GM21717 (cell line): Measurements from ENCODE around the gene LAMC2.
"Not testable (repeated sequence)": the region's sequence is repeated elsewhere in the genome, so short reads cannot be mapped to it uniquely, and the experiment has no call there.

Experiments
- ATAC-seq: cut with Tn5 transposase; IDR thresholded peaks from one replicate; pipeline ENCODE4 v1.9.1; 2021; ENCODE audit warnings: mild to moderate bottlenecking, moderate library complexity; ENCODE audit not compliant: unreplicated experiment

LAMC2 gene

GRCh38 chr1:183236158-183236725 lies 50.2 kb downstream of the LAMC2 start:
- no peak for ATAC-seq

- no peak for ATAC-seq
These were observed 51.0 kb downstream of the LAMC2 start for GRCh38 chr1:183237046-183237445.

DNA sequence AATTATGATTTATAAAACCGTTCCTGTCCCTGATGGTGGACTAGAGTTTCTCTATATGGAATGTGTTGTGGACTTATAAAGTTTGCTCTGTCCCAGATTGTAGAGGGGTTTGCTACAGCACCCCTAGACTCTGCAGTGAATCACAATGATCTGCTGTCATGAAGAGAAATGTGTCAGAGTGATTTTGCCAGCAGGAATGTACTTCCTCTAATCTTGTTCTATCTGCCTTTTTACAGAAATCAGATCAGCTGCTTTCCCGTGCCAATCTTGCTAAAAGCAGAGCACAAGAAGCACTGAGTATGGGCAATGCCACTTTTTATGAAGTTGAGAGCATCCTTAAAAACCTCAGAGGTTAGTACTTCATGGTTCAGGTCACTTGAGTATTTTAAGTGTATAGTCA lies 52.0 kb downstream of the LAMC2 start:
- no peak for ATAC-seq

GRCh38 chr1:183239220-183239742 lies 53.2 kb downstream of the LAMC2 start:
- no peak for ATAC-seq

DNA sequence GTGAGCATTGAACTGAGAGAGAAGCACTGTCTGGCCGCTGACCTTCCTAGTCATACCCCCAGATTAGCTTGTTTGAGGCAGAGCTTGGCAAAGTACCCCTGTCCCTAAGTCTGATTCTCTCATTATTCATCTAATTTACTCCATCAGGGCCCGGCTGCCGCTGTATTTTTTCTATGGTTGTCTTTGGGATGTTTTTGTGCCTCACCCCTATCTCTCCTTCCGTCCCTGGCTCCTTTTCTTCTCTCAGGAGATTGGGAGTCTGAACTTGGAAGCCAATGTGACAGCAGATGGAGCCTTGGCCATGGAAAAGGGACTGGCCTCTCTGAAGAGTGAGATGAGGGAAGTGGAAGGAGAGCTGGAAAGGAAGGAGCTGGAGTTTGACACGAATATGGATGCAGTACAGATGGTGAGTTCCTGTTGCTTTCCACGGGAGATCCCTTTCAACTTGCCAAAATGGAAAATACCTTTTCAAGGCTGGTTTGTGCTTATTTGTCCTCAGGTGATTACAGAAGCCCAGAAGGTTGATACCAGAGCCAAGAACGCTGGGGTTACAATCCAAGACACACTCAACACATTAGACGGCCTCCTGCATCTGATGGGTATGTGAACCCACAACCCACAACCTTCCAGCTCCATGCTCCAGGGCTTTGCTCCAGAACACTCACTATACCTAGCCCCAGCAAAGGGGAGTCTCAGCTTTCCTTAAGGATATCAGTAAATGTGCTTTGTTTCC lies 53.9 kb downstream of the LAMC2 start:
- no peak for ATAC-seq

DNA sequence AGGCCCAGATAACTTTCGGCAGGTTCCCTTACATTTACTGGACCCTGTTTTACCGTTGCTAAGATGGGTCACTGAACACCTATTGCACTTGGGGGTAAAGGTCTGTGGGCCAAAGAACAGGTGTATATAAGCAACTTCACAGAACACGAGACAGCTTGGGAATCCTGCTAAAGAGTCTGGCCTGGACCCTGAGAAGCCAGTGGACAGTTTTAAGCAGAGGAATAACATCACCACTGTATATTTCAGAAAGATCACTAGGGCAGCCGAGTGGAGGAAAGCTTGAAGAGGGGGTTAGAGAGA lies 54.4 kb downstream of the LAMC2 start:
- ATAC-seq: no peak

DNA sequence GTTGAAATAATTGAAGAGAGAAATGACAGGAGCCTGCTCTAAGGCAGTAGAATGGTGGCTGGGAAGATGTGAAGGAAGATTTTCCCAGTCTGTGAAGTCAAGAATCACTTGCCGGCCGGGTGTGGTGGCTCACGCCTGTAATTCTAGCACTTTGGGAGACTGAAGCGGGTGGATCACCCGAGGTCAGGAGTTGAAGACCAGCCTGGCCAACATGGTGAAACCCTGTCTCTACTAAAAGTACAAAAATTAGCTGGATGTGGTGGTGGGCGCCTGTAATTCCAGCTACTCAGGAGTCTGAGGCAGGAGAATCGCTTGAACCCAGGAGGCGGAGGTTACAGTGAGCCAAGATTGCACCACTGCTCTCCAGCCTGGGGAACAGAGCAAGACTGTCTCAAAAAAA lies 54.8 kb downstream of the LAMC2 start:
- not testable (repeated sequence) for ATAC-seq

DNA sequence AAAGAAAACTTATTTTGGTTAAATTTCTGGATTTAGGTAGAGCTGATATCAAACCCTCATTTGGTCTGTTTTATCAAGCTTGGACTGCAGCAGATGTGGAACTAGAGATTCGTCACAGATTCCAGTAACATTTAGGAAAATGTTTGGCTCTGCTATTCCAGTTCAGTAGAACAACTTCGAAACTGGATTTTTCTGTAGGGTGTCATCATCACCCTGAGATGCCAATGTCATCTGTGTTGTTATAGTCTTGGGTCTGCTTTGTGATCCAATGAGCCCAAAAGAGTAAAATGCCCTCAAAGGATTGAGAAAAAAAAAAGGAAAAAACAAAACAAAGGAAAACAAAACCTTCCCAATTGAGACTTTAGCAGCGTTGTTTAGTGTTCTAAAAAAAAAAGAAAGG lies 55.4 kb downstream of the LAMC2 start:
- no peak for ATAC-seq

- no peak for ATAC-seq
These were observed 56.5 kb downstream of the LAMC2 start for GRCh38 chr1:183242556-183242955.

DNA sequence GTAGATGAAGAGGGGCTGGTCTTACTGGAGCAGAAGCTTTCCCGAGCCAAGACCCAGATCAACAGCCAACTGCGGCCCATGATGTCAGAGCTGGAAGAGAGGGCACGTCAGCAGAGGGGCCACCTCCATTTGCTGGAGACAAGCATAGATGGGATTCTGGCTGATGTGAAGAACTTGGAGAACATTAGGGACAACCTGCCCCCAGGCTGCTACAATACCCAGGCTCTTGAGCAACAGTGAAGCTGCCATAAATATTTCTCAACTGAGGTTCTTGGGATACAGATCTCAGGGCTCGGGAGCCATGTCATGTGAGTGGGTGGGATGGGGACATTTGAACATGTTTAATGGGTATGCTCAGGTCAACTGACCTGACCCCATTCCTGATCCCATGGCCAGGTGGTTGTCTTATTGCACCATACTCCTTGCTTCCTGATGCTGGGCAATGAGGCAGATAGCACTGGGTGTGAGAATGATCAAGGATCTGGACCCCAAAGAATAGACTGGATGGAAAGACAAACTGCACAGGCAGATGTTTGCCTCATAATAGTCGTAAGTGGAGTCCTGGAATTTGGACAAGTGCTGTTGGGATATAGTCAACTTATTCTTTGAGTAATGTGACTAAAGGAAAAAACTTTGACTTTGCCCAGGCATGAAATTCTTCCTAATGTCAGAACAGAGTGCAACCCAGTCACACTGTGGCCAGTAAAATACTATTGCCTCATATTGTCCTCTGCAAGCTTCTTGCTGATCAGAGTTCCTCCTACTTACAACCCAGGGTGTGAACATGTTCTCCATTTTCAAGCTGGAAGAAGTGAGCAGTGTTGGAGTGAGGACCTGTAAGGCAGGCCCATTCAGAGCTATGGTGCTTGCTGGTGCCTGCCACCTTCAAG lies 57.3 kb downstream of the LAMC2 start:
- ATAC-seq: no peak

GRCh38 chr1:183244466-183244865 lies 58.4 kb downstream of the LAMC2 start:
- ATAC-seq: no peak

DNA sequence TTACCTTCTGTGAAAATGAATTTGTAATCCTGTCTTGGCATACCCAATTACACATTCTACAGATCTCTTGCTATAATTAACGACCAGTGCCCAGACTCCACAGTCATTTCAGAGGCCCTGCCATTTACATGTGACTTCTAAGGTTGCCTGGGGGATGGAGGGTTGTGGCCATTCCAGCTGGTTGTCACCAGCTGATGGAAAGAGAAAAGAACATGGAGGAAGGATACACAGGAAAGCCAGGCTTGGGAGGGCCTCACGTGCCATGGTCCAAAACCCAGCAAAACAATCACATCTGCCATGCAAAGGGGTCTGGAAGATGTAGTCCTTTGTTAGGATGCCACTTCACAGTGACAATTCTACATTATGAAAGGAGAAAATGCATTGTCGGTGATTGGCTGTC lies 59.3 kb downstream of the LAMC2 start:
- no peak for ATAC-seq

- ATAC-seq: no peak
These were observed 60.4 kb downstream of the LAMC2 start for GRCh38 chr1:183246436-183246835.

- no peak for ATAC-seq
These were observed 61.0 kb downstream of the LAMC2 start for GRCh38 chr1:183247066-183247465.

GRCh38 chr1:183247484-183247883 lies 61.4 kb downstream of the LAMC2 start:
- ATAC-seq: no peak

GRCh38 chr1:183247931-183248330 lies 61.9 kb downstream of the LAMC2 start:
- no peak for ATAC-seq

DNA sequence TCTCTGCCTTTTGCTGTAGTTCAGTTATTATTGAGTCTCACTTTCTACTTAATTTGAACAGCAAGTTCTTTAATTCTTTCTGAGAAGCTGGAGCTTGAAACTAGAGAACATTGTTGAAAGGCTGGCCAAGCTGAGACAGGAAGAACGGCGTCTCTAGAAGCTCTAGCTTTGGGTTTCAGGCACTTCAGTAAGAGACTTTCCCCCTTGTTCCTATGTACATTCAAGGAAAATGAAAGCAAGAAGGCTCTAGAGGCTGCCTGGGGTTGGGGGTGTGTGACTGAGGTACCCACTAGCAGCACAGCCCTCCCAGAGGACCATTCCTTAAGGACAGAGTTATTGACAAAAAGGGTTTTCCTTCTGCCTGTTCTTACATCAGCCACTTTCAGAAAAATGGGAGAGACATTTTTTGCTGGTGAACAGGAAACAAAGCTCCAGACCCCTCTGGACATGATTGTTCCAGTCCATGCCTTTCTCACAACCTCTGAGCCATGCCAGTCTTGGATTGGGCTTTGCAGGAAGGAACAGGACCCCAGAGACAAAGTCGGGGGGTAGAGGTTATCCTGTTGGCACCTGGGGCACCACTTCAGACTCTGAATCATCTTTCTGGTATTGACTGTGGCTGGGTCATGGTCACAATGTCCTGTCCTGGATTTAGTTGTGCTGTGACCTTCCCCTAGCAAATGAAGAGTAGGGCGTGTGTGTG lies 63.1 kb downstream of the LAMC2 start:
- no peak for ATAC-seq

DNA sequence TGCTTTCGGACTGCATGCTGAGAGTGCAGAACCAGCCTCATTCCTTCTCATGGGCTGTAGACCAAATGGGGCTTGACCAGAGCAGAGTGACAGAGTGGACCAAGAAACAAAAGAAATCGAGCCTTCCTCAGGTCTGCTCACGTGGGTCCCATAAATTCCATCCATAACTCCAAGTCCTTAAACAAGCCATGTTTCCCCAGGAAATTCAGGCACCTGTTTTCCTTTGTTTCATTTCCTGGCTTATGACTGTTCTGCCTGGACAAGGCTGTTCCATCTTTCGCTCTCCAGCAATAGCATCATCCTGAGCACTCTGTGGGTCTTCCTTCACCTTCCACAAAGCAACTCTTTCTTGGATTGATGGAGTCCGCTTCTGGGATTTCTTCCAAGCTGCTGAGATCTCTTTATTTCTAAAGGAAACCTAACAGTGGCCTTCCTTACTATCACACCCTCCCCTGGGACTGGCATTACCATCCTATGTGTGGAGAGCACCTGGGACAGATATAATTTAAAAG lies 63.9 kb downstream of the LAMC2 start:
- ATAC-seq: no peak

GRCh38 chr1:183251101-183251958 lies 65.3 kb downstream of the LAMC2 start:
- ATAC-seq: no peak

- ATAC-seq: no peak
These were observed 65.9 kb downstream of the LAMC2 start for GRCh38 chr1:183251959-183252450.
